MM.1S (cell line): ENCODE results near the gene KCNB1.

Experiments
- CTCF ChIP-seq: fragments of 300-600 bp; sonication (generic); IDR thresholded peaks from 2 replicates; pipeline ENCODE4 v1.5.1; 2016; ENCODE audit warnings: antibody characterized with exemption, low read length, mixed read lengths
- EZH2 ChIP-seq: fragments of 300-600 bp; sonication (generic); optimal IDR thresholded peaks from 2 replicates; pipeline ENCODE3; 2017; ENCODE audit warnings: low read depth, mild to moderate bottlenecking, antibody characterized with exemption, low read length, mixed read lengths
- EZH2phosphoT487 ChIP-seq: fragments of 300-600 bp; sonication (generic); IDR thresholded peaks from 2 replicates; pipeline ENCODE4 v1.6.1; 2018; ENCODE audit warnings: antibody characterized with exemption, low read length

DNA sequence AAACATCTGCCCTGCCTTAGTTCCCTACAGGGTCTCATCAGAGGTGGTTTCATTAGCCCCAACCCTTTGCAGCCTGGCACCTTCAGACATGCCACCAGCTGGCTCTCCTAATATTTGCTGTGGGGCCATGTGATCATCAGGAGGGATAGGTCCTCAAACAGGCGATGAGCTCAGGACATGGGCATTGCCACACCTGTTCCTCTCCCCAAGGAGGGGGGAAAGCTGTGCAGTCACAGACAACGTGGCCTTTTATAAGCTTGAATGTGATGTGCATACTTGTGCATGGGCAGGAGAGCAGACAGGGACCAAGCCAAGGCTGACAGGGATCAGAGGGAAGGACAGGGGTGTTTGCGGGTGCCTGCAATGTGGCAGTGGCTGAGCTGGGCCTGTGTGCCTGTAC, 125.8 kb downstream of the KCNB1 start:
- no peak for TF ChIP-seq CTCF
- TF ChIP-seq EZH2 = no peak
- no peak for TF ChIP-seq EZH2phosphoT487
